ENCODE measurements around the gene PPARA. TPM values are rescaled to one million over a fixed set of nuclear protein-coding genes. Genes with fewer than 3 reads are reported as not detected.

Gene PPARA
- total RNA-seq = 10 to 100 TPM; 20.1 to 27.8 (median 27.0) TPM
- total RNA-seq (2013) = 15.7 TPM

DNA sequence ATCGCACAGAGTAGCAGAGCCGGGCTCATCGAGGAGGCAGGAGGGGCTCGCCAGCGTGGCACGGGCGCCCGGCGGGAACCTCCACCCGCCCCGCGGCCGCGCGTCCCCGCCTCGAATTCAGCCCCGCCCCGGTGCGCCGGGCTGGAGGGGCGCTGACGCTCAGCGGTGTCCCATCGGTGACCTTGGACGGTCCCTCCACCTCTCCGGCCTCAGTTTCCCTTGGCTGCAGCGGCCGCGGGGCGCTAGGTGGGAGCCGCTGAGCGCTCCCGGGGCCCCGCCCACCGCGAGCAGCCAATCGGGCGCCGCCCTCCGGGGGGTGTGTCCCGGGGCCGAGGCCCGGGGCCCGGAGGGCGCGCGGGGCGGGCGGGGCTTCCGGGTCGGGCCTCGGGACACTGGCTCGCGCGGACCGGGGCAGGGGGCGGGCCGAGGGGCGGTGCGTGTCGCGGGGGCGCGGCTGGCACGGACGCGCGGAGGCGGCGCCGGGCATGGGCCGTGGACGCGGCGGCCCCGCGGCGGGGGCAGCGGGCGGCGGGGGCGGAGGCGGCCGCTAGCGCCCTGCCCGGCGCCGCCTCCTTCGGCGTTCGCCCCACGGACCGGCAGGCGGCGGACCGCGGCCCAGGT is at the start of gene PPARA:
Gene PPARA (plus strand): TSS at position 493 of the 621 bp plus-strand sequence. CDS start 47,858 bp downstream, outside the sequence.
- ATAC-seq (peak; percentile 77 to 90 (median 85)), DNase-seq (peak; percentile 86 to 90)
- H3K9me3 ChIP-seq (ENCODE audit: control insufficient read depth, insufficient read depth, low read length) = no peaks in the 10 kb centered on the region
- intact Hi-C loops (cut with micrococcal nuclease) = no loop called here
- no peaks in the 10 kb centered on the region for H3K9me3 Mint-ChIP-seq
- H3K27me3 ChIP-seq (ENCODE audit: control insufficient read depth, insufficient read depth, low read length) = no peaks in the 10 kb centered on the region
- WGBS (ENCODE audit: insufficient coverage) = under 1% methylated on average over 98 of the region's 98 CpGs
- TF ChIP-seq, protein P1, sequence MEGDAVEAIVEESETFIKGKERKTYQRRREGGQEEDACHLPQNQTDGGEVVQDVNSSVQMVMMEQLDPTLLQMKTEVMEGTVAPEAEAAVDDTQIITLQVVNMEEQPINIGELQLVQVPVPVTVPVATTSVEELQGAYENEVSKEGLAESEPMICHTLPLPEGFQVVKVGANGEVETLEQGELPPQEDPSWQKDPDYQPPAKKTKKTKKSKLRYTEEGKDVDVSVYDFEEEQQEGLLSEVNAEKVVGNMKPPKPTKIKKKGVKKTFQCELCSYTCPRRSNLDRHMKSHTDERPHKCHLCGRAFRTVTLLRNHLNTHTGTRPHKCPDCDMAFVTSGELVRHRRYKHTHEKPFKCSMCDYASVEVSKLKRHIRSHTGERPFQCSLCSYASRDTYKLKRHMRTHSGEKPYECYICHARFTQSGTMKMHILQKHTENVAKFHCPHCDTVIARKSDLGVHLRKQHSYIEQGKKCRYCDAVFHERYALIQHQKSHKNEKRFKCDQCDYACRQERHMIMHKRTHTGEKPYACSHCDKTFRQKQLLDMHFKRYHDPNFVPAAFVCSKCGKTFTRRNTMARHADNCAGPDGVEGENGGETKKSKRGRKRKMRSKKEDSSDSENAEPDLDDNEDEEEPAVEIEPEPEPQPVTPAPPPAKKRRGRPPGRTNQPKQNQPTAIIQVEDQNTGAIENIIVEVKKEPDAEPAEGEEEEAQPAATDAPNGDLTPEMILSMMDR (IDR thresholded peaks at IDR 0.05) = no peak
- H3K4me3 ChIP-seq (ENCODE audit: low read length) = peak within 1 kb of the TSS; percentile 93
- H3K4me3 Mint-ChIP-seq = peak within 1 kb of the TSS; percentile 85
- H3K27me3 Mint-ChIP-seq (ENCODE audit: low read depth in 2 of 2) = no peaks in the 10 kb centered on the region
- peaks cover 22% of the 10 kb centered on the region for H3K4me1 ChIP-seq (ENCODE audit: control insufficient read depth, insufficient read depth, low read length)
- no peaks in the 10 kb centered on the region for H3K36me3 ChIP-seq (ENCODE audit: control insufficient read depth, insufficient read depth, low read length)
- H3K36me3 Mint-ChIP-seq = no peaks in the 10 kb centered on the region
- peaks cover 8 to 25% of the 10 kb centered on the region in 2 donors for H3K4me1 Mint-ChIP-seq
- peak within 1 kb of the TSS; percentile 72 for H3K27ac ChIP-seq (ENCODE audit: low read length)
- H3K27ac Mint-ChIP-seq = peak within 1 kb of the TSS; percentile 66 to 84

DNA sequence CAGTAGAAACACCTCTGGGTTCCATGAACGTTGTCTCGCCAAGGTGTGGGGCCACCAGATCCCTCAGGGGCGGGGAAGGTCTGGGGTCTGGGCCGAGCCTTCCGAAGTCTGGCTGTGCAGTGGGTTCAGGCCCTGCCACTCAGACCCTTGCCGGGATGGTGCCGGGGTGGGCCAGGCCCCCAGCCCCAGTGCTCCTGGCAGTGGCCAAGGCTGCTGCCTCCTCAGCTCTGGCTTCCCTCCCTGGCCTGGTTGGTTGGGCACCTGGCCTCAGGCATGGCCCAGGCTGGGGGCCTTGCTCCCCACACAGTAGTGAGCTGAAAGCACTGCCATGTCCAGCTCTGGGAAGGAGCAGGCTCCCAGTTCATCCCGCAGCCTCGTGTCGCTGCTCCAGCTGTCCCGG is 48.2 kb upstream of the PPARA start:
- ATAC-seq (no peak), DNase-seq (no peak)
- no peaks in the 10 kb centered on the region for H3K27me3 Mint-ChIP-seq (ENCODE audit: low read depth in 2 of 2)
- TF ChIP-seq, protein P1 (IDR thresholded peaks at IDR 0.05) = no peak
- no peaks in the 10 kb centered on the region for H3K36me3 Mint-ChIP-seq
- Histone ChIP-seq H3K36me3 (ENCODE audit: control insufficient read depth, insufficient read depth, low read length) (peaks cover 16% of the 10 kb centered on the region), H3K27ac (ENCODE audit: low read length) (no peak overlapping the region), H3K4me1 (ENCODE audit: control insufficient read depth, insufficient read depth, low read length) (no peaks in the 10 kb centered on the region), H3K9me3 (ENCODE audit: control insufficient read depth, insufficient read depth, low read length) (no peaks in the 10 kb centered on the region), H3K4me3 (ENCODE audit: low read length) (no peak overlapping the region), H3K27me3 (ENCODE audit: control insufficient read depth, insufficient read depth, low read length) (no peaks in the 10 kb centered on the region)
- no peaks in the 10 kb centered on the region for H3K9me3 Mint-ChIP-seq
- H3K4me1 Mint-ChIP-seq = no peaks in the 10 kb centered on the region
- H3K4me3 Mint-ChIP-seq = no peak overlapping the region
- WGBS (ENCODE audit: insufficient coverage) = 96% methylated on average over 11 of the region's 11 CpGs
- H3K27ac Mint-ChIP-seq = no peak overlapping the region
- intact Hi-C loops (cut with micrococcal nuclease) = no loop called here

DNA sequence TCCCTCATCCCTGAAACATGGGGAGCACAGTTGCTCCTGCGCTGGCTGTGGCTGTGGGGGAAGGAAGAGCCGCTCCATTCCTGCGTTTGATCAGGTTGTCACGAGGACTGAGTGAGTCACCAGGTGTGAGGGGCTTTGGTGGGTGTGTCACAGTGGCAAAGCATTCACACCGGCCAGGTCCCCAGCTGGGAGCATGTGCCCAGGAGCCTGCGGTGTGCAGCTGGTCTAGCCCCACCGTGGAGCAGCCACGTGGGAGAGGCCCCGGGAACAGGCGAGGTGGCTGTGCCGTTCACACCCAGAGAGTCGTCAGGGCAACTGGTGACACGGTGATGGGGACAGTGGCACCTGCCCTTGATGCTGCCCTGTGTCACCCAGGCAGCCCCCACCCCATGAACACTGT is 47.6 kb upstream of the PPARA start:
- Mint-ChIP-seq H3K4me1 (no peaks in the 10 kb centered on the region), H3K9me3 (no peaks in the 10 kb centered on the region), H3K4me3 (no peak overlapping the region), H3K36me3 (no peaks in the 10 kb centered on the region), H3K27ac (no peak overlapping the region), H3K27me3 (ENCODE audit: low read depth in 2 of 2) (no peaks in the 10 kb centered on the region)
- DNase-seq = no peak
- 90% methylated on average over 13 of the region's 13 CpGs for WGBS (ENCODE audit: insufficient coverage)
- Histone ChIP-seq H3K9me3 (ENCODE audit: control insufficient read depth, insufficient read depth, low read length) (no peaks in the 10 kb centered on the region), H3K4me3 (ENCODE audit: low read length) (no peak overlapping the region), H3K27ac (ENCODE audit: low read length) (no peak overlapping the region), H3K27me3 (ENCODE audit: control insufficient read depth, insufficient read depth, low read length) (no peaks in the 10 kb centered on the region), H3K36me3 (ENCODE audit: control insufficient read depth, insufficient read depth, low read length) (peaks cover 16% of the 10 kb centered on the region), H3K4me1 (ENCODE audit: control insufficient read depth, insufficient read depth, low read length) (no peaks in the 10 kb centered on the region)
- ATAC-seq = no peak
- intact Hi-C loops (cut with micrococcal nuclease) = no loop called here
- TF ChIP-seq, protein P1 (IDR thresholded peaks at IDR 0.05) = no peak

DNA sequence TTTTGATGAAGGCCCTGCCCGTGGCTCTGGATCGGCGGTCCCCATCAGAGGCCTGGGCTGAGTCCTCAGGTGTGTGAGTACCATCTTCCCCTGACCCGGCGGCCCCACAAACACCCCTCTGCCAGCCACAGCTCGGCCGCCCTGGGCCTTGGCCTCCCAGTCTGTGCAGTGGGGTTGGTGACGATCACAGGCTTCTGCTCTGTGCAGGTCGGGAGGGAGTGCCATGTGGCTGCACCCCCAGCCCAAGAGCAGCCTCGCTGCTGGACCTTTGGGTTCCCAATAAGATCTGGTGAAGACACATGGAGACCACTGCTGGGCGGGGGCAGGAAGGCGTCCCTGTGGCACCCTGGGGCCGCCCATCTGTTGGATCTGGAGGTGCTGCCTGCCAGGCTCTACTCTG is 47.1 kb upstream of the PPARA start:
- no peak for DNase-seq
- H3K9me3 ChIP-seq (ENCODE audit: control insufficient read depth, insufficient read depth, low read length) = no peaks in the 10 kb centered on the region
- no peaks in the 10 kb centered on the region for H3K4me1 Mint-ChIP-seq
- no peaks in the 10 kb centered on the region for H3K36me3 Mint-ChIP-seq
- H3K27ac Mint-ChIP-seq = no peak overlapping the region
- H3K4me3 Mint-ChIP-seq = no peak overlapping the region
- peaks cover 16% of the 10 kb centered on the region for H3K36me3 ChIP-seq (ENCODE audit: control insufficient read depth, insufficient read depth, low read length)
- ATAC-seq = no peak
- TF ChIP-seq, protein P1 (IDR thresholded peaks at IDR 0.05) = no peak
- H3K4me3 ChIP-seq (ENCODE audit: low read length) = no peak overlapping the region
- no peaks in the 10 kb centered on the region for H3K9me3 Mint-ChIP-seq
- no peaks in the 10 kb centered on the region for H3K4me1 ChIP-seq (ENCODE audit: control insufficient read depth, insufficient read depth, low read length)
- WGBS (ENCODE audit: insufficient coverage) = 94% methylated on average over 13 of the region's 13 CpGs
- H3K27me3 ChIP-seq (ENCODE audit: control insufficient read depth, insufficient read depth, low read length) = no peaks in the 10 kb centered on the region
- H3K27me3 Mint-ChIP-seq (ENCODE audit: low read depth in 2 of 2) = no peaks in the 10 kb centered on the region
- no peak overlapping the region for H3K27ac ChIP-seq (ENCODE audit: low read length)
- intact Hi-C loops (cut with micrococcal nuclease) = no loop called here

All from natural killer cell (primary cell).